Body of pancreas (tissue), 4 donors: ENCODE measurements around the gene SGTA. TPM values are rescaled to one million over a fixed set of nuclear protein-coding genes. Genes with fewer than 3 reads are reported as not detected.

Experiments
- ATAC-seq: fragments of 150-250 bp; one replicate; pipeline ENCODE4 v1.9.1; 2016
- DNase-seq, 4 donors: peaks; one replicate each; pipeline ENCODE4 v3.0.0-alpha.2; 2019
- H3K27ac ChIP-seq, 4 donors: fragments of 200-600 bp; sonication (generic); 1 replicate in 3 of 4; 2 replicates in 1 of 4; pipeline versions ENCODE4 v1.5.1 to v1.6.1; 2016 to 2019; ENCODE audit warnings: mild to moderate bottlenecking in 1 of 4, mixed read lengths in 1 of 4, moderate library complexity in 1 of 4
- H3K27me3 ChIP-seq, 2 donors: fragments of 200-600 bp; sonication (generic); one replicate each; pipeline ENCODE4 v1.6.0; 2016; ENCODE audit warnings: mild to moderate bottlenecking in 1 of 2
- H3K36me3 ChIP-seq, 2 donors: fragments of 200-600 bp; sonication (generic); replicated peaks in 1 of 2; 2 replicates each; pipeline ENCODE4 v1.5.1; 2016; ENCODE audit warnings: low read depth in 2 of 2; ENCODE audit not compliant: insufficient read depth in 1 of 2
- H3K4me1 ChIP-seq: fragments of 200-600 bp; sonication (generic); one replicate; pipeline ENCODE4 v1.6.0; 2016
- H3K4me3 ChIP-seq, 2 donors: fragments of 200-600 bp; sonication (generic); 1 replicate in 1 of 2; 2 replicates in 1 of 2; pipeline ENCODE4 v1.5.1; 2016 to 2019
- H3K9me3 ChIP-seq, 3 donors: fragments of 200-600 bp; sonication (generic); 1 replicate in 2 of 3; 2 replicates in 1 of 3; pipeline ENCODE4 v1.5.1; 2016
- POLR2A ChIP-seq, 3 donors: fragments of 450-650 bp; IDR thresholded peaks; one replicate each; pipeline ENCODE4 v1.6.1; 2016; ENCODE audit warnings: antibody characterized with exemption in 3 of 3, mild to moderate bottlenecking in 2 of 3
- WGBS, 2 donors: methylation state at CpG; one replicate each; pipeline ENCODE4 v1.1.5; 2017; 5-methylcytosine and 5-hydroxymethylcytosine counted together
- intact Hi-C: fragments of 100-400 bp; cut with DNase I; formaldehyde crosslinking; loops from one replicate; pipeline ENCODE4 v1.15.1; 2023
- total RNA-seq, 2 donors: library from RNA; depleted of rRNA; stranded (reverse); fragments of >200 nt; gene quantifications; one replicate each; pipeline ENCODE4 v1.1.0, GENCODE V29; 2016
- TF ChIP-seq, protein P1 (sequence below), 7 experiments: fragments of 450-650 bp in 4 of 7; fragments of 200-600 bp in 3 of 7; sonication (generic) in 3 of 7; IDR thresholded peaks; one replicate each; pipeline ENCODE4 v1.5.1; 2016 to 2019; ENCODE audit warnings: antibody characterized with exemption in 7 of 7

Gene SGTA
- total RNA-seq, 2 donors from 2014 or later = 24.6 to 41.5 TPM

DNA sequence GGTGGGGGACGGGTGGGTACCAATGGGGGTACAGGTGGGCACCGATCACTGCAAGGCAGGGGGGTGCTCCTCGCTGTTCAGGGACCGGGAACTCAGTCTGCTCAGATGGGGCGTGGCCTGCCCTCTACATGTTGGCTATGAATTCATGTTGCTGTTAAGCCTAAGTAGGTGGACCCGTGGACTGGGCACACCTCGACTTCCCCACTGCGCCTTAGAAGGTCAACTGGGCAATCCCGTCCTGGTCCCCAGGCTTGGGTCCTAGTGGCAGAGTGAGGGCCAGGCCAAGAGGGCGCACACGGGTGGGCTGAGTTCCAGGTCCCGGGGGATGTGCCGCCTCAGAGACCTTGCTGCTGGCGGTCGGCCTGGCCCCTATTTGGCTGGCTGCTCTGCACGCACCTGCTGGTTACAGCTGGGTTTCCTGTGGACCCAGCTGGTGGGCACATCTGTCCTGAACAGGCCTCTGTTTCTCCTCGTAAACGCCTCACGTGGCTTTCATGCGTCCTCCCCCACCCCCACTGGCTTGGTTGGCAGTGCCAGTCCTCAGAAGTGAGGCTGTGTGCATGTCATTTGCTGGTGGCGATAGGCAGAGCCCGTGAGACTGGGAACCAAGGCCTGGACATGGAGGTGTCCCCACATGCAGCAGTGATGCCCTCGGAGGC, 23.0 kb upstream of the SGTA start:
- ATAC-seq = no peak
- Histone ChIP-seq H3K4me3 (no peak overlapping the region), H3K9me3 (no peaks in the 10 kb centered on the region)

DNA sequence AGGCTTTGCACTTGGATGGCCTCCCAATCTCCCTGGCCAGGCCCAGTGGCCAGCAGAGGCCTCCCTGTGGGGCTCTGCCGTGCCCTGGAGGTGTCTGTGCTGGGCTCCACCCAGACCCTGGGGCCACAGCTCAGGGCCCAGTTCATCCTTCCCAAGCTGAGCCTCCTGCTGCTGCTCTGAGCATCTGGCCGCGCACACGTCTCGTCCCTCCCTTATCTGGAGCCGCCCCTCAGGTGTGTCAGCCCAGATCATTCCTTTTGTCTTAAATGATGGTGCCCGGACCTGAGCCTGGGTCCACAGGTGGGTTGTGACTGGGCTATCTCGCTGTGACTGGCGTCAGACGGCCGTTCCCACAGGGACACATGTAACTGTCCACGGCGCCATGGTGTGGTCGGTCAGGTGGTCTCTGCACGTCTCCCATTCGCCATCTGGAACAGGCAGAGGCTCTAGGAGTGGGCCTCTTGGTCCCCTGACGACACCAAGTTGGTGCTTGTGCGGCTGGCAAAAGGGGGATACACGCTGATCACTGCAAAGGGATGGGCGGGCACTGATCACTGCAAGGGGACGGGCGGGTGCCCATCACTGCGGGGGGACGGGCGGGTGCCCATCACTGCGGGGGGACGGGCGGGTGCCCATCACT, 22.3 kb upstream of the SGTA start:
- H3K27me3 ChIP-seq = no peaks in the 10 kb centered on the region
- H3K4me1 ChIP-seq = no peaks in the 10 kb centered on the region
- no peak overlapping the region for H3K27ac ChIP-seq
- peaks cover 0 to 3% of the 10 kb centered on the region in 2 donors for H3K36me3 ChIP-seq
- H3K9me3 ChIP-seq = no peaks in the 10 kb centered on the region
- intact Hi-C loops = no loop called here
- 92 to 93% methylated on average over 8 to 10 of the region's 28 CpGs for WGBS, 2 donors
- H3K4me3 ChIP-seq = no peak overlapping the region
- TF ChIP-seq, protein P1, sequence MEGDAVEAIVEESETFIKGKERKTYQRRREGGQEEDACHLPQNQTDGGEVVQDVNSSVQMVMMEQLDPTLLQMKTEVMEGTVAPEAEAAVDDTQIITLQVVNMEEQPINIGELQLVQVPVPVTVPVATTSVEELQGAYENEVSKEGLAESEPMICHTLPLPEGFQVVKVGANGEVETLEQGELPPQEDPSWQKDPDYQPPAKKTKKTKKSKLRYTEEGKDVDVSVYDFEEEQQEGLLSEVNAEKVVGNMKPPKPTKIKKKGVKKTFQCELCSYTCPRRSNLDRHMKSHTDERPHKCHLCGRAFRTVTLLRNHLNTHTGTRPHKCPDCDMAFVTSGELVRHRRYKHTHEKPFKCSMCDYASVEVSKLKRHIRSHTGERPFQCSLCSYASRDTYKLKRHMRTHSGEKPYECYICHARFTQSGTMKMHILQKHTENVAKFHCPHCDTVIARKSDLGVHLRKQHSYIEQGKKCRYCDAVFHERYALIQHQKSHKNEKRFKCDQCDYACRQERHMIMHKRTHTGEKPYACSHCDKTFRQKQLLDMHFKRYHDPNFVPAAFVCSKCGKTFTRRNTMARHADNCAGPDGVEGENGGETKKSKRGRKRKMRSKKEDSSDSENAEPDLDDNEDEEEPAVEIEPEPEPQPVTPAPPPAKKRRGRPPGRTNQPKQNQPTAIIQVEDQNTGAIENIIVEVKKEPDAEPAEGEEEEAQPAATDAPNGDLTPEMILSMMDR (IDR thresholded peaks at IDR 0.05) = no peak
- no peak for TF ChIP-seq POLR2A (IDR thresholded peaks at IDR 0.05)
- DNase-seq (no peak), ATAC-seq (no peak)

More for the DNA sequence above, 23.0 kb upstream of the SGTA start:
- Histone ChIP-seq H3K4me1 (no peaks in the 10 kb centered on the region), H3K27ac (no peak overlapping the region), H3K36me3 (peaks cover 0 to 3% of the 10 kb centered on the region in 2 donors), H3K27me3 (no peaks in the 10 kb centered on the region)
- DNase-seq = no peak
- intact Hi-C loops = no loop called here
- TF ChIP-seq, protein P1 (IDR thresholded peaks at IDR 0.05) = no peak
- no peak for TF ChIP-seq POLR2A (IDR thresholded peaks at IDR 0.05)
- WGBS, 2 donors = 97% methylated on average over 6 to 18 of the region's 23 CpGs

DNA sequence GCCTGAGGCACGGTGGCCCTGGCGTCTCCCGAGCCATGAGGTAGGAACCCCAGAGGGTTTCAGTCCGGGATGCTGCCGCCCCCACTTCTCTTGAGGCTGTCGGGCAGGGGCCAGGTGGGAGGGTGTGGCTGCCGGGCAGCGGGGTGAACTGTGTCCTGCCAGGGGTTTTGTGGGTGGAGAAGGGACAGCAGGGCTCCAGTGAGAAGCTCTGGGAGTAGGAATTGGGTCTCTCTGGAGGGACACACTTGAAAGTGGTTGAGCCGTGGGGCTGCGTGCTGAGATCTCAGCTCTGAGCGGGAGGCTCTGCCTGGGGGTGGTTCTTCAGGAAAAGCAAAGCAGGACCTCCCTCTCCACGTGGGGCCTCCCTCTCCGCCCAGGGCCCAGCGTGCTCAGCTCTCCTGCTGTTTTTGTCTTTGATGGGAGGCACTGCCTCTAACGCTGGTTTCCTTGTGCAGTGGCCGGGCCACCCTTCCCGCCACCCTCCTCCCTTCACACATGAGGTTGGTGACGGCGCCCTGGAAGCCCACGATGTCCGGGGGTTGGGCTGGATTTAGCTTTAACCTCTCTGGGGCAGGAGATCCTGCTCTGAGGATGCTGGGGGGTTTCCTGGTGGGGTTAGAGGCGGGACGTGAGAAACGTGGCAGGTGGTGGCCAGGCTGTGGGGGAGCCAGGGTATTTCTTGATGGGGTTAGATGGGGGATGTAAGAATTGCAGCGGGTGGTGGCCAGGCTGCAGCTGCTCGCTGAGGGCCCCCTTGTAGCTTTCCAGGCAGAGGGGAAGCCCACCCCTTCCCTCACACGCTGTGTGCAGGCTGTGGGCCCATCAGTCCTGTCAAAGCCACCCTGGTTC, 21.3 kb upstream of the SGTA start:
- H3K27ac ChIP-seq = no peak overlapping the region
- no peaks in the 10 kb centered on the region for H3K4me1 ChIP-seq
- TF ChIP-seq, protein P1 (IDR thresholded peaks at IDR 0.05) = no peak
- TF ChIP-seq POLR2A (IDR thresholded peaks at IDR 0.05) = no peak
- DNase-seq (no peak), ATAC-seq (no peak)
- H3K9me3 ChIP-seq = no peaks in the 10 kb centered on the region
- no peaks in the 10 kb centered on the region for H3K27me3 ChIP-seq
- intact Hi-C loops = no loop called here
- 77 to 88% methylated on average over 8 to 27 of the region's 27 CpGs for WGBS, 2 donors
- no peak overlapping the region for H3K4me3 ChIP-seq
- peaks cover 0 to 3% of the 10 kb centered on the region in 2 donors for H3K36me3 ChIP-seq

DNA sequence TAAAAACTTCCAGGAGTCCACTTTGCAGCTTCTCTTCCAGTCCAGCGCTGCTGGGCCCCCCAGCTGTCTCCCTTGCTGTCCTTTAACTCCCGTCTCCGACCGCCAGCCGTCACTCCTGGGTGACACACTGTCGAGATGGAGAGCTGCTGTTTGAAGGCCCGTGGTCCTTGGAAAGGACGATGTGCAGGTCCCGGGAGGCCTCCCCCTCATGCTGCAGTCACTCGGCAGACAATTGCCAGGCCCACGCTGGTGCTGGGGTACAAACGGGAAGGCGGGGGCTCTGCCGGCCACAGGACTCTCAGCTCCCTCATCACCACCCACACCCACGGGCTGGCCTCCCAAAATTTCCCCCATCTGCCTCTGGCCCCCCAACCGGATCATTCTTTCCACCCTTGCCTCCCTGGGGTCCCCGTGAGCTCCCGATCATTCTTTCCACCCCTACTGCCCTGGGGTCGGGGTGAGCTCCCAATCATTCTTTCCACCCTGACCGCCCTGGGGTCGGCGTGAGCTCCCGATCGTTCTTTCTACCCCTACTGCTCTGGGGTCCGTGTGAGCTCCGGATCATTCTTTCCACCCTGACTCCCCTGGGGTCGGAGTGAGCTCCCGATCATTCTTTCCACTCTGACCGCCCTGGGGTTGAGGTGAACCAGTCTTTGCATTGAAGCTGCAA, 20.5 kb upstream of the SGTA start:
- peaks cover 2% of the 10 kb centered on the region for H3K4me1 ChIP-seq
- DNase-seq (no peak), ATAC-seq (no peak)
- no peak overlapping the region for H3K27ac ChIP-seq
- H3K36me3 ChIP-seq = no peaks in the 10 kb centered on the region
- WGBS, 2 donors = 89 to 92% methylated on average over 28 of the region's 29 CpGs
- no peak overlapping the region for H3K4me3 ChIP-seq
- H3K27me3 ChIP-seq = no peaks in the 10 kb centered on the region
- no peak for TF ChIP-seq POLR2A (IDR thresholded peaks at IDR 0.05)
- TF ChIP-seq, protein P1 (IDR thresholded peaks at IDR 0.05) = no peak
- intact Hi-C loops = no loop called here
- H3K9me3 ChIP-seq = no peaks in the 10 kb centered on the region
